ENCODE measurements around the gene DDX42.

The DDX42 gene

DNA sequence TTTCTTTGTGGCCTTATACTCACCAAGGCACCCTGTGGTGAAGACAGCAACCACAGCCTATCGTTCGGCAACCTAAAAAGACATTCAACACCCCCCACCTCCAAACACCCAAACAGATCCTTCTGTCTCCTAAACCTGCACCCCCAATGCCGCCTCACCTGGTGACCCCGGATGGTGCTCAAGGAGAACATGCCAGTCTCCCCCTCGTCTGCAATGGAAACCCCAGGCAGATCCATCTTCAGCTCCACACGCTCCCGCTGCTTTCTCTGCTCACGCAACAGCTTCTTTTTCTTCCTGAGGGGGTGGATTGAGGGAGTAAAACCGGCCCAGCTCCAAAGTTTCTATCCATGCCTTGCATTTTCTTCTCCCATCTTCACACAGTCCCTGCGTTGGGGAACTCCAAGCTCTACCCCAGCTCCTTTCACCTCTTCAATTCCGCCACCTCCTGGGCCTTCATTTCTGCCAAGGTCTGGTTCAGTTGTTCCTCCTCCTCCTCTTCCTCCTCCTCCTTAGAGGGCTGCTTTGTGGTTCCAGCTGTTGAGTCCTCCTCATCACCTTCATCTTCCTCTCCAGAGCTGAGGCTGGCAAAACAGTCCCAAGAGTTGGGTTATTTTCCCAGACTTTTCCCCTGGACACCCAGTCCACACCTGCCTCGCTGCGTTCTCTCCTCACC is 49.8 kb downstream of the DDX42 start:
- DNase-seq (ENCODE audit: low read depth): no peak

- DNase-seq (ENCODE audit: low read depth): no peak
Measured at GRCh38 chr17:63824362-63824761, 50.4 kb downstream of the DDX42 start.

GRCh38 chr17:63826468-63827001 is 52.6 kb downstream of the DDX42 start:
- no peak for DNase-seq (ENCODE audit: low read depth)

DNA sequence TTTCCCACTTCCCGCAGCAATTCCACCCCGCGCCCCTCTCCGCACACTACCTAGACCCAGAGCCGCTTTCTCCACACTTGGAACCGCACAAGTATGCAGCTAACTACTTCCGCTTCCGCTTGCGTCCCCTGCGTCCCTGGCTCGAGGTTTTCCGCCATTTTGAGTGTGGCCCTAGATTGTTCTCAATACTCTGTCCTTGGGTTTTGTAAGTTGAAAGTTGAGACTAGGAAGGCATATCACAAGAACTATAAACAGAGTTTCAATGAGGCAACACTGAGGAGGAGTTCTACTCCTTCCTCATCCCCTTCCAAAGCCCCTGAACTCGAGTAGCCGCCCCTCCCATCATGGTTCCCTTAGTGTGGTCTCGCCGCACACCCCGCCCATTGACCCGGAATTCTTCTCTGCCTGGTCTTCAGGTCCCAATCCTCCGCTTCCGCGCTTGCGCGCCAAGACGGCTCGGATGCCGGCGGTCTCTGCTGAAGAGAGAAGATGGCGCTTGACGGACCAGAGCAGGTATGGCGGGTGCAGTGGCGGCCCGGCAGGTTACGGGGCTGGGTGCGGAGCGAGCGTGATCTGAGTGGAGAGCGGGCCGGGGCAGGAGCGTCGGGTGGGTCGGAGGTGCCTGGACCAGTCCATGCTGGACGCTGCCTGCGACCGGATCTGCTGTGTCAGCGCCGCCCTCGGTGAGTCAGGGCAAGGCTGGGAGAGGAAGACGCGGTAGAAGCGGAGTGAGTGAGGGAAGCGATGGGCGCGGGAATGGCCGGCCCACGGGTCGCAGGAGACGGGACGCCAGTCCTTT is 53.2 kb downstream of the DDX42 start, which contains the start of the genes FTSJ3 and PSMC5:
FTSJ3 (minus strand) TSS at position 662 of the 799 bp plus-strand sequence. CDS start 761 bp downstream, outside the sequence.
PSMC5 (plus strand) TSS at position 430 of the 799 bp plus-strand sequence; CDS start at position 490, 60 bp downstream.
- DNase-seq (ENCODE audit: low read depth): peak; percentile 97

DNA sequence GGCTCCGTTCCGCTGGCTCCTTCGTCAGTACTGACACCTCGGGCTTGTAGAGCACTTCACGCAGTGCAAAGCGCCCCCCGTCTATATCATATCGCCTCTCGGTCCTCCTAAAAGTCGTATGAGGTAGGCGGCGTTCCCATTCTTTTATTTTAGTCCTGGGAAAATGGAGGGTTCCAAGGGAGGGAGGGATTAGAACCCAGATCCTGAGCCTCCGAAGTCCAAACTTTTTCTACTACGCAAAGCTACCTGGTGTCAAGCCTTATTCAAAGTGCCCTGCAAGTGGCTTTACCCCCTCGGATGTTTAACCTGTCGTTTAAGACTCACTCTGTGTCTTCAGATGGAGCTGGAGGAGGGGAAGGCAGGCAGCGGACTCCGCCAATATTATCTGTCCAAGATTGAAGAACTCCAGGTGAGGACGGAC is 53.8 kb downstream of the DDX42 start:
- no peak for DNase-seq (ENCODE audit: low read depth)

- DNase-seq (ENCODE audit: low read depth): no peak
Measured at GRCh38 chr17:63828936-63829335, 55.0 kb downstream of the DDX42 start.

GRCh38 chr17:63830278-63830677 is 56.3 kb downstream of the DDX42 start:
- DNase-seq (ENCODE audit: low read depth): no peak

GRCh38 chr17:63830904-63831491 is 57.0 kb downstream of the DDX42 start:
- DNase-seq (ENCODE audit: low read depth): no peak

DNA sequence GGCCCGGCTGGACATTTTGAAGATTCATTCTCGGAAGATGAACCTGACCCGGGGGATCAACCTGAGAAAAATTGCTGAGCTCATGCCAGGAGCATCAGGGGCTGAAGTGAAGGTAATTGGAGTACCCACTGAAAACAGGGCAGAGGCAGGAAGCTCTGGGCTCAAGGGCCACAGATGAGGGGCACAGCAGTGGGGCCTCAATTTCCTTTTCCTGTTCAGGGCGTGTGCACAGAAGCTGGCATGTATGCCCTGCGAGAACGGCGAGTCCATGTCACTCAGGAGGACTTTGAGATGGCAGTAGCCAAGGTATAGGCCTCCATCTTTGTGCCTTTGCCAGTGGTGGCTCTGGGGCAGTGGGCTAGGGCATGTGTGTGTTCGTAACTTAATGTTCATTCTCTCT is 57.5 kb downstream of the DDX42 start:
- no peak for DNase-seq (ENCODE audit: low read depth)

DNA sequence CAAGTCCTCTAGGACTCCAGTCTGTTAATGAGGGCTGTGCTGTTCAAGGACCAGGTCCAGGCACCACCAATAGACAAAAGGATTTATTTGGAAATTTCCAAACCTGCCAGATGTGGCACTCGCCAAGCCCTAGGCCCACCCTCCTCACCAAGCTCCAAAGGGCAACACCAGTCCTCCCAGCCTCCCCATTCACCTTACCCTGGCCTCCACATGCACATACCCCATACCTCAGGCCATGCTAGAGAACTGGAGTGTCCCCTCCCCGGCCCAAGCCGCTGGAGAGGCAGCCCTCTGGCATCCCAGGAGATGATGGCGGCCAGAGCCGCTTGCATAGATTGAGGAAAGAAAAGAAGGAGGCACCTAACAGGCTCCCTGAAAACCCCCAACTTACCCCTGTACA is 58.0 kb downstream of the DDX42 start:
- no peak for DNase-seq (ENCODE audit: low read depth)

DNA sequence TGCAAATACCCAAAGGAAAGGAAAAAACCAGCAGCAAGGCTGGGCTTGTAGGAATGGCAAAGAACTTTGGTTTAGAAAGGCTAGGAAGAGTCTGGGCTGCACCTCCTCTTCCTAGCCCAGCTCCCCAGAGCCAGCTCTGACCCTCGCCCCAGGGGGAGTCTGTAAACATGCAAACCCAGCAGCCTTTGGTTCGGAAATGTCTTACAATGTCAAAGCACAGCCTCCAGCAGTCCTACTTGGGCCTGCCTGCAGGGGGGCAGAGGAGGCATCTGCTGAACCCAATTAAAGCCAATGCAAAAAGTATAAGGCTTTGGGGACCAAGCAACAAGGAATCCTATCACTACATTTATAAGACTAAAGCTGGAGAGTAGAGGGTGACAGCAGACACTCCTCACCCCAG is 58.5 kb downstream of the DDX42 start:
- DNase-seq (ENCODE audit: low read depth): no peak

GRCh38 chr17:63833026-63833740 is 59.2 kb downstream of the DDX42 start:
- DNase-seq (ENCODE audit: low read depth): no peak

- DNase-seq (ENCODE audit: low read depth): no peak
Measured at GRCh38 chr17:63833741-63834373, 59.9 kb downstream of the DDX42 start.

DNA sequence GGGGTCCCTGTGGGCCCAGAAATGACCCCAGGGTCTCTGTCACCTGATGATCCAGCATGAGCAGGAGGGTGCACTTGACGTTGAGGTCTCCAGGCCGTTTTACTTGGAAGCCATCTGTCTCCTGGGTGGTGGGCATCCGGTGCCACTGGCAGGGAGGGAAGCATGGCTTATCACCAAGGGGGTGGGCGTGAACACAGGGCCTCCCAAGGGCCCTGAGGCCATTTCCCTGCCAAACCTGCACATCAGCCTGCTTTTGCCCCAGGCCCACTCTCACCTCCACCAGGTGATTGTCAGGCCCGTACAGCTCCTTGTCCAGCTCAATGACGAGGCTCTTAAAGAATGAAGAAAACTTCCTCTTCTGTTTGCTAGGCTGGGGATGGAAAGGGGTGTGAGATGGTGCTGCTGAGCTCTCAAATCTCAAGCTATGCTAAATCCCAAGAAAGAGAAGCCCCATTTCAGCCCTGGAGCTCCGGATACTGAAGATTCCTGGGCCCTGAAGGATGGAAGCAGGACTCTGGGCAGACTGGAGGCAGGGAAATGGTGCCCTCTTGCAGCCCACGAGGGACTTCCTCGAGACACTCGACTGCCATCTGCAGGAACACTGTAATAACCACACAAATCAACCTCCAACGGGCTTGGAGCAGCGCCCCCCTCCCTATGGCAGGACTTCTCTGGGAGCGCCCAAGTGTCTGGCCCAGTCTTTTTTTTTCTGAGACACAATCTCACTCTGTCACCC is 60.6 kb downstream of the DDX42 start:
- DNase-seq (ENCODE audit: low read depth): peak; percentile 84

DNA sequence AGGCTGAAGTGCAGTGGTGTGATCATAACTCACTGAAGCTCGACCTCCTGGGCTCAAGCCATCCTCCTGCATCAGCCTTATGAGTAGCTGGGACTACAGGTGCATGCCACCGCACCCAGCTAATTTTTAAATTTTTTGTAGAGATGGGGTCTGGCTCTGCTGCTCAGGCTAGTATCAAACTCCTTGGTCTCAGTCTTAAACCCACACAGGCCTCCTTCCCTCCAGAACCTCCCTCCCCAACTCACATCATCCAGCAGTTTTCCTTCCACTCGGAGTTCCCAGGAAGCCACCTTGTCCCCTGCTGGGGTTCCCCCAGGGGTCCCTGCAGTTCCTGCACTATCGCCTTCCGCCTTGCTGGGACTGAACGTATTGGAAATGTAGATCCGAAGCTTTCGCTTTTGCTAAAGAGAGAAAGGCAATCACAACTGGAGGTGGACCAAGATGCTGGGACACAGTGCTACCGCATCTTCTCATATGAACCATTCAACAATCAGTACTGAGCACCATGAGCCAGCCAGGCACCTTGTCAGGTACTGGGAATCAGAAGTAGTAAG is 61.3 kb downstream of the DDX42 start:
- DNase-seq (ENCODE audit: low read depth): no peak

DNA sequence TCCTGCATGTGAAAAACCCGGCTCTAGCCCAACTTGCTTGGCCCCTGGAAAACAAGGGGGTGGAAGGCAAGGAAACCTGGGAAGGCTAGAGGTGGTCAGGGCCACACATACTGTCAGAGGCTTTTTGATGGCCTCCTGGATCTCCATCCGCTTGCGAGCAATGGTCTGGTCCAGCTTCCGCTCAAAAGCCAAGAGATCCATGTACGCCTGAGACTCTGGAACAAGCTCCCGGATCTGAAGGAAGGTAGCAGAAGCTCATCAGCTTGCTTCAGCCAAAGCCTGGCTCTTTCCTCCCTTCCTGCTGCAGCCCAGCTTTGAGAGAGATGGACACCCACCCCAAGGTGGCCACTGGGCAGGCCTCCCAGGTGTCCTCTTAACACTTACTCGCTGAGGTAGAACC is 62.8 kb downstream of the DDX42 start:
- no peak for DNase-seq (ENCODE audit: low read depth)

GRCh38 chr17:63837480-63837879 is 63.5 kb downstream of the DDX42 start:
- DNase-seq (ENCODE audit: low read depth): no peak

DNA sequence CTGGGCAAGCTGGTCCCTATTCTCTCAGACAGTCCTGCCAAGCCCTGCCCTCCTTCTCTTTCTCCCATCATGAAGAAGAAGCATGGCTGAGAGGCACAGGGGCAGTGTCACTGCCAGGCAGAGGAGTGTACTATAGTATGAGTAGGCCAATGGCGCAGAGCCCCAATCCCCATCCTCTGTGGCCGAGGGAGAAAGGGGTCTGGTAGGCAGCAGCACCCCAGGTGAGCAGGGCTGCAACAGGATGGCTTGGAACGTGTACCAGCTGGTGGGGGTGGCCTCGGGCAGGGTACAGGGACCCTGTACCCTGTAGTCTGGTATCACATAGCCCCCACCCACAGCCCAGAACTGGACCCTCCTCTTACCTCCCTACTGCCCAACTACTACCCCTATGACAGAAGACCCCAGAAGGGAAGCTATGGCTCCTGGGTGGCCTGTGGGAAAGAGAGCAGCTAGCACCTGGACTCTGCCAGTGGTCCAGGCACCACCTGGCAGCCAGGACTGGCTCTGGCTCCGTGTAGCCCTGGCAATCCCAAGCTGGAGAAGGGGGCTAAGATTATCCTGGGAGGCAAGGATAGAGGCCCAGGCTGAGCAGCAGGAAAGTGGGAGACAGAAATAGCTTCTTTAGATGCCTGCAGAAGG is 64.1 kb downstream of the DDX42 start:
- DNase-seq (ENCODE audit: low read depth): no peak

- DNase-seq (ENCODE audit: low read depth): peak; percentile 62
Measured at GRCh38 chr17:63838631-63839171, 64.7 kb downstream of the DDX42 start.

Data from EH (cell line).